CD14-positive monocyte (primary cell): Measurements from ENCODE around the gene HMGB1. TPM values are rescaled to one million over a fixed set of nuclear protein-coding genes. Genes with fewer than 3 reads are reported as not detected.

Source experiments
- DNase-seq, 3 donors: peaks; one replicate each; pipeline ENCODE4 v3.0.0-alpha.2; 2011 to 2022
- H2AFZ ChIP-seq: 2 replicates; pipeline ENCODE4 v1.6.0; 2012; ENCODE audit warnings: mild to moderate bottlenecking, low read depth, low read length, inconsistent platforms; ENCODE audit not compliant: insufficient read depth, poor library complexity, severe bottlenecking
- H3K27ac ChIP-seq, 2 donors: 1 replicate in 1 of 2; 2 replicates in 1 of 2; pipeline ENCODE4 v1.5.1; 2012 to 2013; ENCODE audit warnings: low read length in 2 of 2, control low read depth in 1 of 2, inconsistent platforms in 1 of 2, low read depth in 1 of 2, mild to moderate bottlenecking in 1 of 2
- H3K27me3 ChIP-seq, 2 donors: one replicate each; pipeline versions ENCODE4 v1.6.0 to v1.6.1; 2011 to 2013; ENCODE audit warnings: low read length in 2 of 2; ENCODE audit not compliant: control insufficient read depth in 2 of 2, insufficient read depth in 2 of 2
- H3K36me3 ChIP-seq, 2 donors: replicated peaks in 1 of 2; 1 replicate in 1 of 2; 2 replicates in 1 of 2; pipeline versions ENCODE4 v1.5.1 to v1.6.1; 2012 to 2013; ENCODE audit warnings: low read length in 2 of 2, control low read depth in 1 of 2, inconsistent platforms in 1 of 2, mild to moderate bottlenecking in 1 of 2; ENCODE audit not compliant: insufficient read depth in 2 of 2, control insufficient read depth in 1 of 2
- H3K4me1 ChIP-seq, 2 donors: 1 replicate in 1 of 2; 2 replicates in 1 of 2; pipeline versions ENCODE4 v1.5.1 to v1.6.1; 2012 to 2013; ENCODE audit warnings: low read length in 2 of 2, control low read depth in 1 of 2, inconsistent platforms in 1 of 2, mild to moderate bottlenecking in 1 of 2, moderate library complexity in 1 of 2; ENCODE audit not compliant: insufficient read depth in 2 of 2, control insufficient read depth in 1 of 2
- H3K4me2 ChIP-seq: replicated peaks from 2 replicates; pipeline ENCODE3; 2012; ENCODE audit warnings: low read length, moderate library complexity, mild to moderate bottlenecking; ENCODE audit not compliant: poor library complexity, severe bottlenecking; ENCODE audit errors: extremely low read depth
- H3K4me3 ChIP-seq, 3 experiments: fragments of 200-600 bp in 1 of 3; sonication (generic) in 1 of 3; replicated peaks in 1 of 3; 1 replicate in 2 of 3; 2 replicates in 1 of 3; pipeline ENCODE4 v1.5.1; 2011 to 2013; ENCODE audit warnings: low read length in 3 of 3, mild to moderate bottlenecking in 3 of 3, control low read depth in 2 of 3, low read depth in 2 of 3, inconsistent platforms in 1 of 3, moderate library complexity in 1 of 3
- H3K79me2 ChIP-seq: 2 replicates; pipeline ENCODE4 v1.6.0; 2012; ENCODE audit warnings: mild to moderate bottlenecking, control low read depth, inconsistent platforms, low read length, moderate library complexity; ENCODE audit not compliant: insufficient read depth
- H3K9ac ChIP-seq: 2 replicates; pipeline ENCODE4 v1.6.0; 2017; ENCODE audit warnings: low read length, mild to moderate bottlenecking; ENCODE audit not compliant: insufficient read depth, poor library complexity, severe bottlenecking
- H3K9me3 ChIP-seq, 2 donors: replicated peaks in 1 of 2; 1 replicate in 1 of 2; 2 replicates in 1 of 2; pipeline versions ENCODE4 v1.5.1 to v1.6.1; 2012 to 2013; ENCODE audit warnings: low read length in 2 of 2, control low read depth in 1 of 2; ENCODE audit not compliant: control insufficient read depth in 1 of 2, insufficient read depth in 1 of 2
- H4K20me1 ChIP-seq: 2 replicates; pipeline ENCODE4 v1.6.0; 2012; ENCODE audit warnings: mild to moderate bottlenecking, low read length, control low read depth, moderate library complexity; ENCODE audit not compliant: insufficient read depth
- H3K27ac Mint-ChIP-seq, 7 donors: one replicate each; pipeline ENCODE4 v1.8.0; 2020; ENCODE audit warnings: mild to moderate bottlenecking in 7 of 7, mixed read lengths in 7 of 7, moderate library complexity in 6 of 7, inconsistent platforms in 2 of 7
- H3K27me3 Mint-ChIP-seq, 3 donors: one replicate each; pipeline ENCODE4 v1.8.0; 2021 to 2022; ENCODE audit warnings: low read depth in 3 of 3, mild to moderate bottlenecking in 3 of 3, mixed read lengths in 3 of 3, moderate library complexity in 3 of 3, inconsistent platforms in 1 of 3
- H3K36me3 Mint-ChIP-seq, 2 donors: one replicate each; pipeline ENCODE4 v1.8.0; 2020; ENCODE audit warnings: mixed read lengths in 2 of 2, inconsistent platforms in 1 of 2, mild to moderate bottlenecking in 1 of 2
- H3K4me1 Mint-ChIP-seq: one replicate; pipeline ENCODE4 v1.8.0; 2020; ENCODE audit warnings: mild to moderate bottlenecking, mixed read lengths
- H3K4me3 Mint-ChIP-seq, 2 donors: one replicate each; pipeline ENCODE4 v1.8.0; 2020; ENCODE audit warnings: mild to moderate bottlenecking in 2 of 2, mixed read lengths in 2 of 2, moderate library complexity in 1 of 2
- H3K9me3 Mint-ChIP-seq, 7 donors: one replicate each; pipeline ENCODE4 v1.8.0; 2020 to 2022; ENCODE audit warnings: mixed read lengths in 7 of 7, mild to moderate bottlenecking in 6 of 7, moderate library complexity in 6 of 7, inconsistent platforms in 2 of 7
- CTCF ChIP-seq: fragments of 200-600 bp; IDR thresholded peaks from one replicate; pipeline ENCODE4 v1.8.0; 2022; ENCODE audit warnings: antibody characterized with exemption, mild to moderate bottlenecking
- WGBS: methylation state at CpG from one replicate; pipeline ENCODE4 v1.1.5; 2013; ENCODE audit warnings: missing lambda C conversion rate; ENCODE audit not compliant: insufficient coverage; 5-methylcytosine and 5-hydroxymethylcytosine counted together
- intact Hi-C, 2 donors: fragments of 100-400 bp; cut with micrococcal nuclease; formaldehyde crosslinking; loops; one replicate each; pipeline versions ENCODE4 v1.15.0 to v1.15.1; 2023
- polyA plus RNA-seq, 3 donors: library from polyadenylated mRNA; depleted of rRNA in 1 of 3; unstranded in 2 of 3; stranded (reverse) in 1 of 3; fragments of 300-500 nt in 2 of 3; fragments of >200 nt in 1 of 3; fragmentation: Illumina TruSeq in 2 of 3; gene quantifications; 1 replicate in 2 of 3; 2 replicates in 1 of 3; pipeline ENCODE4 v1.2.3, GENCODE V29; 2012 to 2021

HMGB1 gene
- polyA plus RNA-seq, 3 donors = 132 to 489 (median 430) TPM

DNA sequence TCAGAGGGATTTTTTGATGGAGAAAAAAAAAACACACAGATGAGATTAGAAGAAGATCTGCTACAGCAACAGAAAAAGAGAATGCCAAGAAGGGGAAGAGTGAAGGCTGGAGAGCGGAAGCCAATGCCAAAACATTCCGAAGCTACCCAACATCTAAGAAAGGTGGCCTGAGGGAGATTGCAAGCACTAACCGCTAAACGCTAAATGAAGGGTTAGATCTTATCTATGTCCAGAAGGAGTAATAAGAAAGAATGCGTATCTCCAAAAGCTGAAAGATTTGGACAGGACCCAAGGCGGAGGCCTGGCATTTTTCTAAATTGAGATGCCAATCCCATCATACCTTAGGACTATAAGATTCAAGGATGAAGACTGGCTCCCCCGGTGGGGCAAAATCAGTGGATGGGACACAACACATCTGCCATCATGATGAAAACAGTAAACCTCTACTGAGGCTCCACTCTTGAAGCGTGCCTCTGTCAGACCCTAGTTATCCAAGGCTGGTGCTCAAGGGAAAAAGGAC lies 15.6 kb upstream of the HMGB1 start:
- H3K27me3 ChIP-seq = no peaks in the 10 kb centered on the region
- H4K20me1 ChIP-seq = no peaks in the 10 kb centered on the region
- no peak for DNase-seq
- no peaks in the 10 kb centered on the region for H3K79me2 ChIP-seq
- Mint-ChIP-seq H3K27ac (no peak overlapping the region), H3K27me3 (peaks cover 0 to 5% (median 1%) of the 10 kb centered on the region in 3 donors), H3K4me3 (no peak overlapping the region), H3K36me3 (no peaks in the 10 kb centered on the region), H3K4me1 (peaks cover 5% of the 10 kb centered on the region), H3K9me3 (no peaks in the 10 kb centered on the region)
- TF ChIP-seq CTCF = no peak
- no peak overlapping the region for H3K4me3 ChIP-seq
- no peak overlapping the region for H3K27ac ChIP-seq
- H3K4me1 ChIP-seq = no peaks in the 10 kb centered on the region
- no peaks in the 10 kb centered on the region for H3K9me3 ChIP-seq
- no peak overlapping the region for H3K4me2 ChIP-seq
- WGBS = 100% methylated on average over 2 of the region's 8 CpGs
- H3K36me3 ChIP-seq = no peaks in the 10 kb centered on the region
- no peak overlapping the region for H3K9ac ChIP-seq
- no peak overlapping the region for H2AFZ ChIP-seq
- intact Hi-C loops = no loop called here

DNA sequence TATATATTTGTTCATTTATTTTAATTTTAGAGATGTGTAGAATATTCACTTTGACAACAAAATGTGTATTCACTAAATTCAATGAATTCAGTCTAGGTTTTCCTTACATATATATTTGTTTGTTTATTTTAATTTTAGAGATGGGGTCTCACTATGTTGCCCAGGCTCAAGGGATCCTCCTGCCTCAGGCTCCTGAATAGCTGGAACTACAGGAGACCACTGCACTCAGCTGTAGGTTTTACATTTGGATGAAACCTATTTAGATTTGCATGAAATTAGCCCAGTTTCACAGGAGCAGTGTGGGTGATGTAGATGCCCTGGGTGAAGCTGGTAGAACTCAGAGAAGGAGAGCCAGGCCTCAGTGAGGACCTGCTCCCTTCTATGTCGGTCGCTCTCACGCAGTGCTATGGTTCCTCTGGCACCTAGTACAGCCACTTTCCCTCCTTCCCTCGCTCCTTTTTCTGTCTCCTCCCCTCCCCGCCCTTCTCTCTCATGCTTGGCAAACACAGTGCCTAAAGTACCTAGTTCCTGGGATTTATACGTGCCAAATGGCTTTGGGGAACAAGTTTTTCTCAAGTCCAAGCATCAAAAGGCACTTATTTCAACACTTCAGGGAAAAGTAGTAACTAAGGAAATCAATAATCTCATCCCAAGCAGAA lies 14.7 kb upstream of the HMGB1 start:
- H3K4me3 ChIP-seq = no peak overlapping the region
- no peak overlapping the region for H3K9ac ChIP-seq
- no peaks in the 10 kb centered on the region for H3K4me1 ChIP-seq
- Mint-ChIP-seq H3K27ac (no peak overlapping the region), H3K36me3 (no peaks in the 10 kb centered on the region), H3K27me3 (peaks cover 0 to 5% (median 1%) of the 10 kb centered on the region in 3 donors), H3K4me1 (peaks cover 5% of the 10 kb centered on the region), H3K4me3 (no peak overlapping the region), H3K9me3 (no peaks in the 10 kb centered on the region)
- no peak overlapping the region for H3K27ac ChIP-seq
- H3K79me2 ChIP-seq = no peaks in the 10 kb centered on the region
- intact Hi-C loops = no loop called here
- H3K4me2 ChIP-seq = no peak overlapping the region
- DNase-seq = no peak
- H3K9me3 ChIP-seq = no peaks in the 10 kb centered on the region
- TF ChIP-seq CTCF = no peak
- no peaks in the 10 kb centered on the region for H4K20me1 ChIP-seq
- 100% methylated on average over 2 of the region's 6 CpGs for WGBS
- no peak overlapping the region for H2AFZ ChIP-seq
- no peaks in the 10 kb centered on the region for H3K27me3 ChIP-seq
- no peaks in the 10 kb centered on the region for H3K36me3 ChIP-seq
